ENCODE data around the gene PPP4R1. TPM values are rescaled to one million over a fixed set of nuclear protein-coding genes. Genes with fewer than 3 reads are reported as not detected.

The PPP4R1 gene
- total RNA-seq, 4 donors from 2014 or later, result 129 to 233 (median 186) TPM

DNA sequence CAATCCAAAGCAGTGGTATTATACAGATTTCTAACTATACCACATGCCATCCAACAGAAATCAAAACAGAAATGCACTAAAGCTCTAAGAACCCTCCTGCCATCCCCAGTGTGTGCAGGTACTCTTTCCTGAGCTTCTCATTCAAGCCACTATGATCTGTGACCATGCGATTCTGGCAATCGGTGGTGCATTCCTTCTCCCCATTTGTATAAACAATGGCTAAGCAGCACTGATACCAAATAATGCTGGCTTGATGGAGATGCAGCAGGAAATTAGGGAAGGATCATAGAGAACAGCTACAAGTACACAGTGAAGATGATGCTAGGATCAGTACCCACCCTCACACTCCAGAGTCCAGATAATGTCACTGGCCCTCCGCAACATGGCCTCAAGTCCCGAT lies 51.8 kb downstream of the PPP4R1 start:
- Histone ChIP-seq H3K9me3 (no peaks in the 10 kb centered on the region), H3K4me1 (peaks cover 0 to 62% (median 10%) of the 10 kb centered on the region in 3 donors), H3K36me3 (peaks cover 5 to 98% (median 21%) of the 10 kb centered on the region in 3 donors), H3K27ac (no peak overlapping the region), H3K27me3 (no peaks in the 10 kb centered on the region), H3K4me3 (no peak overlapping the region)
- DNase-seq, result no peak
- WGBS, 2 donors, result 87 to 93% methylated on average over 4 of the region's 4 CpGs
- TF ChIP-seq, protein P1, sequence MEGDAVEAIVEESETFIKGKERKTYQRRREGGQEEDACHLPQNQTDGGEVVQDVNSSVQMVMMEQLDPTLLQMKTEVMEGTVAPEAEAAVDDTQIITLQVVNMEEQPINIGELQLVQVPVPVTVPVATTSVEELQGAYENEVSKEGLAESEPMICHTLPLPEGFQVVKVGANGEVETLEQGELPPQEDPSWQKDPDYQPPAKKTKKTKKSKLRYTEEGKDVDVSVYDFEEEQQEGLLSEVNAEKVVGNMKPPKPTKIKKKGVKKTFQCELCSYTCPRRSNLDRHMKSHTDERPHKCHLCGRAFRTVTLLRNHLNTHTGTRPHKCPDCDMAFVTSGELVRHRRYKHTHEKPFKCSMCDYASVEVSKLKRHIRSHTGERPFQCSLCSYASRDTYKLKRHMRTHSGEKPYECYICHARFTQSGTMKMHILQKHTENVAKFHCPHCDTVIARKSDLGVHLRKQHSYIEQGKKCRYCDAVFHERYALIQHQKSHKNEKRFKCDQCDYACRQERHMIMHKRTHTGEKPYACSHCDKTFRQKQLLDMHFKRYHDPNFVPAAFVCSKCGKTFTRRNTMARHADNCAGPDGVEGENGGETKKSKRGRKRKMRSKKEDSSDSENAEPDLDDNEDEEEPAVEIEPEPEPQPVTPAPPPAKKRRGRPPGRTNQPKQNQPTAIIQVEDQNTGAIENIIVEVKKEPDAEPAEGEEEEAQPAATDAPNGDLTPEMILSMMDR (IDR thresholded peaks at IDR 0.05), result no peak
- TF ChIP-seq POLR2A (IDR thresholded peaks at IDR 0.05), result no peak
- intact Hi-C loops (cut with DNase I), result no loop called here

DNA sequence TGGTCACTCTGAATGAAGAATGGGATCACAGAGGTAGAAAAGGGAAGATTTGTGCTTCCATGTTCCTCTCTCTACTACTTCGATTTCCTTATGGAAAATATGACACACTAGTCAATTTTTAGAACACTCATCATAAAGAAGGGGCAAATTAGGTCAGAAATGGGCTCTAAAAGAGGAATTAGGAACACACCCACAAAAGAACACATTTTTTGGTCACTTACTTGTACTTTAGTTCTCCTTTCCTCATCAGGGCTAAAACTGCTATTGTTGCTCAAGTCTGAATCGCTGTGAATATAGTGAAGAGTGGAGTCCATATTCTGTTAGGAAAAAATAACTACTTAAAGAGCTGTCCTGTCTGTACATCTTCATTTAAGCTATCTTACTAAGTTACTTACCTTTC lies 52.6 kb downstream of the PPP4R1 start:
- Histone ChIP-seq H3K27ac (no peak overlapping the region), H3K4me3 (no peak overlapping the region), H3K9me3 (no peaks in the 10 kb centered on the region), H3K36me3 (peaks cover 5 to 98% (median 22%) of the 10 kb centered on the region in 3 donors), H3K27me3 (no peaks in the 10 kb centered on the region), H3K4me1 (peaks cover 0 to 70% (median 10%) of the 10 kb centered on the region in 3 donors)
- intact Hi-C loops (cut with DNase I), result no loop called here
- TF ChIP-seq, protein P1 (IDR thresholded peaks at IDR 0.05), result no peak
- TF ChIP-seq POLR2A (IDR thresholded peaks at IDR 0.05), result no peak
- WGBS, 2 donors, result 85% methylated on average over 2 of the region's 2 CpGs
- DNase-seq, result no peak

DNA sequence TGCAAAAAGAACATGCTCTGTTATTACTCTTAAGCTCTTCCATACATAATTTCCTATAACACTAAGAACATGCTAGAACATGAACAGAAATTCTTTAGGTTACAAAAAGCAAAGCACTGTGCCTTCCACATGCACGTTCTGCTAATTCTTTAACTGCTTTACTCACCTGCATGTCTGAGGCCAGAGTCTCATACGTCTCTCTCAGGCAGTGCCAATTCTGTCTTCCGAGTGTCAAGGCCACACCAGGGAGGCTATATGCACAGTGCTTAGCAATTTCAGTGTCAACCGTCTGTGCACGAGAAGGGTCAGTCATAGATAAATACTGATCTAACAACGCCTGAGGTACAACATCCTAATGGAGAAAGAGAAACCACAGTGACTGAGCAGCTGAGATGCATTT lies 55.1 kb downstream of the PPP4R1 start:
- no peak for DNase-seq
- peaks cover 18 to 100% (median 27%) of the 10 kb centered on the region in 3 donors for H3K36me3 ChIP-seq
- WGBS, 2 donors, result 50 to 60% methylated on average over 6 of the region's 6 CpGs
- H3K9me3 ChIP-seq, result no peaks in the 10 kb centered on the region
- no peak for TF ChIP-seq POLR2A (IDR thresholded peaks at IDR 0.05)
- TF ChIP-seq, protein P1 (IDR thresholded peaks at IDR 0.05), result no peak
- intact Hi-C loops (cut with DNase I), result no loop called here
- H3K4me3 ChIP-seq, result no peak overlapping the region
- no peaks in the 10 kb centered on the region for H3K27me3 ChIP-seq
- peaks cover 0 to 57% (median 10%) of the 10 kb centered on the region in 3 donors for H3K4me1 ChIP-seq
- peak overlapping the region in 3 of 4 donors; percentile 1 to 62 (median 18) for H3K27ac ChIP-seq

DNA sequence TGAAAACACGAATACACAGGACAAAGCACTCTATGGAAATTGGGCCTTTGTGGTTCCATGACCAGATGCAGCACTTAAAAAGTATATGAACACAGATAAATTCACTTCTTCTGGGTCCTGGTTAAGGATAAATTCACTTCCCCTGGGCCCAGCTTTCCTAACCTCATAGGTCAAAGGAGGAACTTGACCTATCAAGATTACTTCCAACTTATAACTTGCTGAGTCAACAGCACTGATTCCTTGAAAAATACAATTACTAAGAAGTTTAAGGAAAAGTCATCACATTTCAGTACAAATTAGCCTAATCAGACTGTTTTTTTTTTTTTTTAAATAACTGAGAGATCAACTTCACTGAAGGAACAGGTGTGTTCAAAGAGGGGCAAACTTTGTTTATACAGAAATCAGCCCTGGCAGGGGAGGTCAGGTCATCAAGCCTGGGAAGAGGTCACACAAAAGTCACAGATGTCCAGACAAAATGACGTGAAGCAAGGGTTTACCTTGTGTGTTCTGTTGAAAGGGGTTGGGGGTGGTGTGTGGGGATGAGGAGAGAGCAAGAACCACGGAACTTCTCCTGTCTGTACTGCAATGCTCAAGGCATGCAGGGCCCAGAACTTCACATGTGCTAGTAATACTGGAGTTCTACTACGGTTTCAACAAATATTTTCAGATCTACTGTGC lies 55.8 kb downstream of the PPP4R1 start:
- H3K36me3 ChIP-seq, result peaks cover 15 to 100% (median 27%) of the 10 kb centered on the region in 3 donors
- no peak overlapping the region for H3K4me3 ChIP-seq
- no peaks in the 10 kb centered on the region for H3K9me3 ChIP-seq
- TF ChIP-seq, protein P1 (IDR thresholded peaks at IDR 0.05), result no peak
- TF ChIP-seq POLR2A (IDR thresholded peaks at IDR 0.05), result no peak
- DNase-seq, result no peak
- H3K27me3 ChIP-seq, result no peaks in the 10 kb centered on the region
- H3K4me1 ChIP-seq, result peaks cover 0 to 49% (median 10%) of the 10 kb centered on the region in 3 donors
- intact Hi-C loops (cut with DNase I), result no loop called here
- 50 to 80% methylated on average over 4 of the region's 4 CpGs for WGBS, 2 donors
- peak overlapping the region; percentile 44 to 62 (median 50) for H3K27ac ChIP-seq

DNA sequence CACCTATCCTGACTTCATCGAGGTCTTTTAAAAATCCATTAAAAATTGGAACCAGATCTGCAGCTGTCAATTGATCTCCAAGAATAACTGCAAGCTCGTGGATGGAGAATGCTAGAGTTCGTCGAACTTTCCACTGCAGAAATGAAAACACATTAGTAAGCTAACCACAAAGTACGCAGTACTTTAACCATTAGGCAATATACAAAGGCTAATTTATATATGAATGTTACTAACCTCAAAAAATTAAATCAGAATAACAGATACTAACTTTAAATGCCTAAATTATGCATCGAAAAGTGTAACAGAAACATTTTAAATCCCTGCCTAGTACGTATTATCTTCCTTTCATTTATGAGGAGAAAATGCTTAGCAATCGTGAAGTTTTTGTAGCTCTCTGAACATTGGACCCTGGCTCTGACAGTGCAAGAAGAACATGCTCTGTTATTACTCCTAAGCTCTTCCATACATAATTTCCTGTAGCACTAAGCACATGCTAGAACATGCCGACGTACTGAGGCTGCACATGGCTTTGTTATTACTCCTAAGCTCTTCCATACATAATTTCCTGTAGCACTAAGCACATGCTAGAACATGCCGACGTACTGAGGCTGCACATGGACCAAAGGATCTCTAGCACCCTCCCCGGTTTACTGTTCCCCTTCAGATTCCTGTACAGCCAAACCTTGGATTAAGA lies 57.0 kb downstream of the PPP4R1 start:
- DNase-seq, result no peak
- Histone ChIP-seq H3K4me3 (no peak overlapping the region), H3K9me3 (no peaks in the 10 kb centered on the region), H3K27ac (peak overlapping the region in 2 of 4 donors; percentile 17 to 49), H3K36me3 (peaks cover 19 to 100% (median 23%) of the 10 kb centered on the region in 3 donors), H3K27me3 (no peaks in the 10 kb centered on the region), H3K4me1 (peaks cover 0 to 42% (median 10%) of the 10 kb centered on the region in 3 donors)
- intact Hi-C loops (cut with DNase I), result no loop called here
- TF ChIP-seq POLR2A (IDR thresholded peaks at IDR 0.05), result no peak
- TF ChIP-seq, protein P1 (IDR thresholded peaks at IDR 0.05), result no peak
- 34 to 55% methylated on average over 13 of the region's 13 CpGs for WGBS, 2 donors

All from esophagus squamous epithelium (tissue), 5 donors.